Immature natural killer cell (primary cell): ENCODE results near the gene KIF2A. TPM values are rescaled to one million over a fixed set of nuclear protein-coding genes. Genes with fewer than 3 reads are reported as not detected.

Experiments used
- DNase-seq, 3 donors: peaks; one replicate each; pipeline ENCODE4 v3.0.0; 2022; ENCODE audit warnings: mixed read lengths in 1 of 3
- H3K27ac Mint-ChIP-seq, 6 donors: one replicate each; pipeline ENCODE4 v1.8.0; 2020; ENCODE audit warnings: mixed read lengths in 6 of 6, mild to moderate bottlenecking in 5 of 6, inconsistent platforms in 4 of 6, moderate library complexity in 3 of 6
- H3K27me3 Mint-ChIP-seq, 3 donors: one replicate each; pipeline ENCODE4 v1.8.0; 2020 to 2021; ENCODE audit warnings: low read depth in 3 of 3, mild to moderate bottlenecking in 3 of 3, mixed read lengths in 3 of 3, moderate library complexity in 3 of 3, inconsistent platforms in 1 of 3
- H3K36me3 Mint-ChIP-seq, 3 donors: one replicate each; pipeline ENCODE4 v1.8.0; 2020; ENCODE audit warnings: mixed read lengths in 3 of 3, inconsistent platforms in 2 of 3, mild to moderate bottlenecking in 2 of 3
- H3K4me1 Mint-ChIP-seq, 2 donors: one replicate each; pipeline ENCODE4 v1.8.0; 2020; ENCODE audit warnings: inconsistent platforms in 2 of 2, mild to moderate bottlenecking in 2 of 2, mixed read lengths in 2 of 2, moderate library complexity in 1 of 2
- H3K4me3 Mint-ChIP-seq, 5 donors: one replicate each; pipeline ENCODE4 v1.8.0; 2020; ENCODE audit warnings: mild to moderate bottlenecking in 5 of 5, mixed read lengths in 5 of 5, inconsistent platforms in 3 of 5, moderate library complexity in 3 of 5
- H3K9me3 Mint-ChIP-seq, 6 donors: one replicate each; pipeline ENCODE4 v1.8.0; 2020; ENCODE audit warnings: mild to moderate bottlenecking in 6 of 6, mixed read lengths in 6 of 6, inconsistent platforms in 4 of 6, moderate library complexity in 3 of 6
- polyA plus RNA-seq, 3 donors: library from polyadenylated mRNA; unstranded; fragments of 300-500 nt; fragmentation: Illumina TruSeq; gene quantifications; one replicate each; pipeline ENCODE4 v1.2.3, GENCODE V29; 2021

KIF2A gene
- polyA plus RNA-seq, 3 donors from 2014 or later: 72.0 to 135 (median 103) TPM

DNA sequence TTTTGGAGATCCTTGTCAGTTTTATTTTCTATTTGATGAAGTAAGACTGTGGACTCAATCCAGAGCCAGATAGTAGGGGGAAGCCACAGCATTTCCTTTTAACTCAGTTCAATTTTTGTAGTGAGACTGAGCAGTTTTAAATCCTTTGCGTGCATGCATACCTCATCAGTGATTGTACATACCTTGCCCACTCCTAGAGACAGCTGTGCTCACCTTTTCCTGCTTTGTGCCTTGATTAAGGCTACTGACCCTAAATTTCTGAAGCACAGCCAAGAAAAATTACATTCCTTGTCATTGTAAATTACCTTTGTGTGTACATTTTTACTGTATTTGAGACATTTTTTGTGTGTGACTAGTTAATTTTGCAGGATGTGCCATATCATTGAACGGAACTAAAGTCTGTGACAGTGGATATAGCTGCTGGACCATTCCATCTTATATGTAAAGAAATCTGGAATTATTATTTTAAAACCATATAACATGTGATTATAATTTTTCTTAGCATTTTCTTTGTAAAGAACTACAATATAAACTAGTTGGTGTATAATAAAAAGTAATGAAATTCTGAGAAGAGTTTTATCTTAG lies 79.9 kb downstream of the KIF2A start:
- H3K4me3 Mint-ChIP-seq: no peak overlapping the region

DNA sequence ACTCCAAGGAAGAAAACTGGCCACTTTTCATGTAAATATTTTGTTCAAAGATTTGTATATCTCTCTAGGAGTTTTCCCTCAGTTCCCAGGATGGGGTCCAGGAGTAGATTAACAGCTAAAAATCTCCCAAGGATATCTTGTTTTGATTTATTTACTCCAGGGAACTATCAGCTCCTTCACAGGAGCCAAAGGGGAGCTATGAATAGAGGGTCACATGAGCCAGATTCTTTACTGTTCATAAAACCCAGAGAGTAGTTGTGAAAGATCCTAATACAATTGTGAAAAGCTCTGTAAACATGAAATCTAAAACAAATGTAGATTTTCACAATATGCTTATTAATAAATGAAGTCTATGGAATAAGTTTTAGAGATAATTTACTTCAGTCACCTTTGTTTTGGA lies 80.8 kb downstream of the KIF2A start:
- Mint-ChIP-seq H3K27me3 (peaks cover 0 to 2% (median 0%) of the 10 kb centered on the region in 3 donors), H3K4me3 (no peak overlapping the region), H3K36me3 (peaks cover 3 to 27% (median 8%) of the 10 kb centered on the region in 3 donors), H3K9me3 (no peaks in the 10 kb centered on the region), H3K27ac (peak overlapping the region in 2 of 6 donors; percentile 16 to 47), H3K4me1 (no peaks in the 10 kb centered on the region)
- DNase-seq: no peak

More for the DNA sequence above, 79.9 kb downstream of the KIF2A start:
- Mint-ChIP-seq H3K9me3 (no peaks in the 10 kb centered on the region), H3K27me3 (peaks cover 0 to 2% (median 0%) of the 10 kb centered on the region in 3 donors), H3K4me1 (no peaks in the 10 kb centered on the region), H3K27ac (no peak overlapping the region), H3K36me3 (peaks cover 3 to 30% (median 12%) of the 10 kb centered on the region in 3 donors)
- no peak for DNase-seq

DNA sequence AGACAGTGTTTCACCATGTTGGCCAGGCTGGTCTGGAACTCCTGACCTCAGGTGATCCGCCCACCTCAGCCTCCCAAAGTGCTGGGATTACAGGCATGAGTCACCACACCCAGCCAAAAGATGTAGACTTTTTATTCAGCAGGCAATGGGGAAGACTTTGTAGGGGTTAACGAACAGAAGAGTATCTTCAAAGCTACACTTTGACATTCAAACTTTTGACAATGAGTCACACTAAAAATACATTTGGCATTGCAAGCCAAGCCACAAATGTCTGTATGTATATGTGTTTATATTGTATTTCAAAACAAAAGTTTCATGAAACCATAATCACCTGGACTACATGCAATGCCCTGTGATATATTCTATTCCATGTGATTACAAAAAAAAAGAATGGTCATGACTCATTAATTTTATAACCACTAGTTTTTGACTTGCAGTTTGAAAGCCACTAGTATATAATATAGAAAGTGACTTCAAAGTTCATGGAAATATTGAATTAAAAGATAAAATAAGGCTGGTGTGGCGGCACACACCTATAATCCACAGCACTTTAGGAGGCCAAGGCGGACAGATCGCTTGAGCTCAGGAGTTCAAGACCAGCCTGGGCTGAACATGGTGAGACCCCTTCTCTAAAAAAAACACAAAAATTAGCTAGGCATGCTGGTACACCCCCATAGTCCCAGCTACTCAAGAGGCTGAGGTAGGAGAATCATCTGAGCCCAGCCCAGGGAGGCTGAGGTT lies 89.4 kb downstream of the KIF2A start:
- DNase-seq: no peak
- Mint-ChIP-seq H3K9me3 (no peaks in the 10 kb centered on the region), H3K27me3 (peaks cover 0 to 5% (median 2%) of the 10 kb centered on the region in 3 donors), H3K4me1 (peaks cover 10 to 17% of the 10 kb centered on the region in 2 donors), H3K27ac (no peak overlapping the region), H3K4me3 (no peak overlapping the region), H3K36me3 (peaks cover 4 to 29% (median 13%) of the 10 kb centered on the region in 3 donors)

DNA sequence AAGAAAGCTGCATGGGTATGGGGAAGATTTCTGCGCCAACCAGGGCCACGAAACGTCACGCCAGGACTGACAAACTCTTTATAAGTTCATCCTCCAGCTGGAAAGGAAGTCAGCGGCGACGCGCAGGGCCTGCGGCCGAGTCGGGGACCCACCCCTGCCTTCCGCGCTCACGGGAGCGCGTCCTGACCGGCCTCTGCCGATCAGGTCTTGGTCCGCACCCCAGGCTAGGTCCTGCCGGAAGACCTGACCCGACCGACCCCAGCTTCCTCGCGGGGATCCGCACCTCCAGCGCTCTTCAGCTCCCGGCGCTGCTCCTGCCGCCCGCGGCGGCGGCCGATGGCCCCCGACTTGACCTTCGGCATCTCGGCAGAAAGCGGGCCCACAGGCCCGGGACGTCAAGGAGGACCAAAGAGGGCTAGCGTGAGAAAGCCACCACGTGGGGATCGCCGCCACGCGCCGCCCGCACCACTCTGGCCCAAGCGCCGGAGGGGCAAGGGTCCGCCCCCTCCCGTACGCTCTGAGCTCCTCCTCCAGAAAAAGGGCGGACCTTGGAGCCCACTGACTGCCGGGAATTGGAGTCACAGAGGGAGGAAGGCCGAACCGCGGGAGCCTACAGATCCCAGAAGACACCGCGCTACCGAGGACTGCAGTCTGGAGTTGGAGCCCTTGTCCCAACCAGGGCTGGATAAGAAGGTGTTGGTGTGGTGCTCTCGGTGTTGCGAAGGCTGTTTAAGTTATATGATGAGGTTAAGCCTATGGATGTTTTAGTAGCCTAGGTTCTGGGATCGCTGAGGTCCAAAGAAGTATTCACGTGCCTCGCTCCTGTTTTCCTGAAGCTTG lies 97.6 kb downstream of the KIF2A start, which contains the start of gene DIMT1:
Gene DIMT1, minus strand, starts transcription at position 495 of the 840 bp plus-strand sequence. Its CDS starts 133 bp downstream, at position 362.
- H3K36me3 Mint-ChIP-seq: peaks cover 0 to 4% (median 0%) of the 10 kb centered on the region in 3 donors

DNA sequence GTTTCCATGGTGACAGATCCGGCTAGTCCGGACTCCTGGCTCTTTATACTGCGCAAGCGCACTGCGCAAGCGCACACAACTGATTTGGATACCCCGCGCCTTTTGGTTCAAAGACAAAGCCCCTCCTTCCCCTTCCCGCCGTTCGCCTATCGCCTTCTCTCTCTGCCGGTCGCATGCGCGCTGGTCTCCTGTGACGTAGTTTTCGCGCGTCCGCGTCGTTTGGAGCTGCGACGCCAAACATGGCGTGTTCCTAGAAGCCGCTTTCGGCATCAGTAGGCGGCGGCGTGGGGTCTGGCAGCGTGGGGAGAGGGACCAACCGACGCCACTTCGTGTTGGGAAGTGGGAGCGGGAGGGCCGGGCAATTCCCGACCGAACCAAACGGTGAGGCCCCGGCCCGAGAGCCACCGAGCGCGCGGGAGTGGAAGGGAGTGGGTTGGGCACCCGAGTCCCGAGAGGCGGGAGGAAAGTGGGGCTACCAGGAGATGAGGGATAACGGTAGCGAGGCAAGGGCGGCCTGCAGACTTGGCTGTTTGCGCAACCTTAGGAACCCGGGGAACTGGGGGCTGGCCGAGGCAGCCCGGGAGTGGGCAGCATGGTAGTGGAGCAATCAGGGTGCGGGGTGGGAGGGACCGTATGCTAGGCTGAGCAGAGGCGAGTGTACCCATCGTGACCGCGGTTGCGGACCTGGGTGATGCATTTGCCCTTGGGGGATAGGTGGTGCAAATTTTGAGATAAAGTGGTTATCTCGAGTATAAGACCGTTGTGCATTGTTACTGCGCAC lies 106.7 kb downstream of the KIF2A start, which contains the start of gene IPO11:
Gene IPO11, plus strand, starts transcription at position 215 of the 781 bp plus-strand sequence. CDS start 24,517 bp downstream, outside the sequence.
- peaks cover 17 to 30% of the 10 kb centered on the region in 2 donors for H3K4me1 Mint-ChIP-seq
- H3K4me3 Mint-ChIP-seq: peak within 1 kb of the TSS; percentile 86 to 97 (median 90)
- peak within 1 kb of the TSS; percentile 90 to 98 (median 94) for H3K27ac Mint-ChIP-seq
- peak; percentile 97 to 98 (median 98) for DNase-seq
- H3K9me3 Mint-ChIP-seq: no peaks in the 10 kb centered on the region
- H3K36me3 Mint-ChIP-seq: no peaks in the 10 kb centered on the region
- H3K27me3 Mint-ChIP-seq: peaks cover 4 to 8% (median 7%) of the 10 kb centered on the region in 3 donors

More for the DNA sequence above, 97.6 kb downstream of the KIF2A start, which contains the start of gene DIMT1:
- Mint-ChIP-seq H3K4me3 (peak within 1 kb of the TSS; percentile 99 to 100 (median 100)), H3K27ac (peak within 1 kb of the TSS; percentile 91 to 98 (median 98)), H3K4me1 (peaks cover 27 to 31% of the 10 kb centered on the region in 2 donors), H3K9me3 (peaks cover 0 to 1% (median 0%) of the 10 kb centered on the region in 6 donors), H3K27me3 (peaks cover 2 to 7% (median 6%) of the 10 kb centered on the region in 3 donors)
- DNase-seq: peak; percentile 90 to 92 (median 91)

DNA sequence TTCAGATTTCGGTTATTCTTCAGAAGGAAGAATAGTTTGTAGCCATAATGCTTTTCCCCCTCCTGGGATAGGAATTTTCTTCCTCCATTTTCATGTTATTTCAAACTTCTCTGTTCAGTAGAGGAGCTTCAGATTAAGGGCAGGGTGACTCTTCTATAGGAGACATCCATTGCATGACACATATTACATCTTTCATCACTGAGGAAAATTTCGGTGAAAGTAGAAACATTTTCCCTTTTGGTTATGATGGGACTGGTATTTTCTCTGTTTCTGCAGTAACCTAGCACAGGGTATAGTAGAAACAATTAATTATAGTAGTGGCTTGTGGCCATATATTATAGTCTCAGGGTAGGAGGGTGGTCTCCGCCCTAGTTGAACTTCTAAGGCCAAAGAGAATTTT lies 107.7 kb downstream of the KIF2A start:
- no peaks in the 10 kb centered on the region for H3K36me3 Mint-ChIP-seq
- H3K4me1 Mint-ChIP-seq: peaks cover 17 to 30% of the 10 kb centered on the region in 2 donors
- H3K9me3 Mint-ChIP-seq: no peaks in the 10 kb centered on the region
- DNase-seq: no peak
- H3K27me3 Mint-ChIP-seq: peaks cover 4 to 8% (median 7%) of the 10 kb centered on the region in 3 donors
- H3K4me3 Mint-ChIP-seq: peak overlapping the region; percentile 86 to 97 (median 90)
- peak overlapping the region; percentile 64 to 98 (median 93) for H3K27ac Mint-ChIP-seq

DNA sequence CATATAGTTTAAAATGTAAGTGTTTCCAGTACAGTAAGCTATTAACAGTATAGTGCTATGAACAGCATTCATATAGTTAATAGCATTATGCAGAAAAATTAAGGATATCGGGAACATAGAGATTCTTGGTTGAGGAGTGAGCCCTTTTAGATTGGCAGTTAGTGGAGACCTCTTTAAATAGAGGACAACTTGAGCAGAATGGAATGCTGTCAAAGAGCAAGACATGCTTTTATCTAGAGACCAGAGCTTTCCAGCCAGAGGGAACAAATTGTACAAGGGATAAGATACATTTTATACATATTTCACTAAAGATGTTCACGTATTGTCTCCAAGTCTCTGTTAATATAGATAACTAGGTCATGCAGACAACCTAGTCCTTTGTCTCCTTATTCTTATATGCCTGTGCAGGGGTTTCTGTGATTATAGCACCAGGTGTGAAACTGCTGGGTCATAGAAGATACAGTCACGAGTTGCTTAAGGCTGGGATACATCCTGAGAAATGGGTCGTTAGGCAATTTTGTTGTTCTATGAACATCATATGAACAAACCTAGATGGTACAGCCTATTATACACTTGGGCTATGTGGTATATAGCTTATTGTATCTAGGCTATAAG lies 112.6 kb downstream of the KIF2A start:
- Mint-ChIP-seq H3K4me1 (peaks cover 5 to 34% of the 10 kb centered on the region in 2 donors), H3K27me3 (no peaks in the 10 kb centered on the region), H3K4me3 (no peak overlapping the region), H3K36me3 (no peaks in the 10 kb centered on the region), H3K9me3 (no peaks in the 10 kb centered on the region), H3K27ac (no peak overlapping the region)
- no peak for DNase-seq

DNA sequence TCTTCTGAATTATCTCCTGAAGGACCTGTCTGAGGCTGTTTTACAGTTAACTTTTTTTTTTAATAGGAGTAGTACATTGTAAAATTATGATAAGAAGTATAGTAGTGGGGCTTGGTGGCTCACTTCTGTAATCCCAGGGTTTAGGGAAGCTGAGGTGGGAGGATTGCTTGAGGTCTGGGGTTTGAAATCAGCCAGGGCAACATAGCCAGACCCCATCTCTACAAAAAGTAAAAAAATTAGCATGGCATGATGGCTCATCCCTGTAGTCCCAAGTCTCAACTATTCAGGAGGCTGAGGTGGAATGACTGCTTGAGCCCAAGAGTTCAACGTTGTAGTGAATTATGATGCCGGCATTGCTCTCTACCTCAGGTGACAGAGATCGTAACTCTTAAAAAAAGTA lies 113.6 kb downstream of the KIF2A start:
- Mint-ChIP-seq H3K4me3 (no peak overlapping the region), H3K9me3 (no peaks in the 10 kb centered on the region), H3K4me1 (peaks cover 2 to 25% of the 10 kb centered on the region in 2 donors), H3K27ac (no peak overlapping the region), H3K36me3 (no peaks in the 10 kb centered on the region), H3K27me3 (no peaks in the 10 kb centered on the region)
- DNase-seq: no peak

DNA sequence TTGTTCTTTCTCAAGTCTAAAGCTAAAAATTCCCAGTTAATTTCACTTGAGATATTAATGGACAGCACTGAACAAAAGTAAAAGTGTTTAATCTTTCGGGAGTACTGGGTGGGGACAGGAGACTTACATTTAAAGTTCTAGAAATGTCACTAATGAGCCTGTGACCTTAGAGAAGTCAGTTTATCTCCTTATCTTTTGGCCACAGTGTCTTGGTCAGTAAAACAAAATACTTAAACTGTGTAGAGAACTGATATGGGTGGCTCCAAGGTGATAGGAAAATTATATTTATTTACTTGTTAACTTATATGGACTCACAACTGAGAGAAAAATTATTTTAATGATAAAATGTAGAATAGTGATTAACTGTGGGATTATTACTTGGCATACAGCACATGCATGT lies 115.4 kb downstream of the KIF2A start:
- no peaks in the 10 kb centered on the region for H3K36me3 Mint-ChIP-seq
- H3K9me3 Mint-ChIP-seq: no peaks in the 10 kb centered on the region

DNA sequence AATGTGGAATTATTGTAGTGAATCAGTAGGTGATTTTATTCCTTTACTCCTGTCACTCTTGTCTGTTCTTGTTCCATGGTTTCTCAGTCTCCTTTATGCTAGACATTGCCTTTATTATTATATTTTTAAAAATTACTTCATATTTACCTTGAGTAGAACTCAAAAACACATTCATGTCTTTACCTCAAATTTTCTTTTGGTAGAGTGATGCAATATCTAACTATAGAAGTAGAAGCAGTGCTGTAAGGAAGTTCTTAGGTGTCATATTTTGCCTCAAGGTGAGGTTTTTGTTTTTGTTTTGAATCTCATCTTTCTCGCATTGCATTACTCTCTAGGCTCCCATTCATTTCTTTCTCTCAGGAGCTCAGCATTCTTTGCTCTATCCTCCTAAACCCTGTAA lies 118.8 kb downstream of the KIF2A start:
- no peaks in the 10 kb centered on the region for H3K27me3 Mint-ChIP-seq
- peaks cover 2 to 19% of the 10 kb centered on the region in 2 donors for H3K4me1 Mint-ChIP-seq
- H3K9me3 Mint-ChIP-seq: no peaks in the 10 kb centered on the region
- H3K27ac Mint-ChIP-seq: peak overlapping the region in 1 of 6 donors; percentile 40
- DNase-seq: no peak
- H3K36me3 Mint-ChIP-seq: no peaks in the 10 kb centered on the region
- H3K4me3 Mint-ChIP-seq: no peak overlapping the region

More for the DNA sequence above, 115.4 kb downstream of the KIF2A start:
- Mint-ChIP-seq H3K4me3 (no peak overlapping the region), H3K4me1 (peaks cover 2 to 19% of the 10 kb centered on the region in 2 donors), H3K27me3 (no peaks in the 10 kb centered on the region), H3K27ac (no peak overlapping the region)
- DNase-seq: no peak

DNA sequence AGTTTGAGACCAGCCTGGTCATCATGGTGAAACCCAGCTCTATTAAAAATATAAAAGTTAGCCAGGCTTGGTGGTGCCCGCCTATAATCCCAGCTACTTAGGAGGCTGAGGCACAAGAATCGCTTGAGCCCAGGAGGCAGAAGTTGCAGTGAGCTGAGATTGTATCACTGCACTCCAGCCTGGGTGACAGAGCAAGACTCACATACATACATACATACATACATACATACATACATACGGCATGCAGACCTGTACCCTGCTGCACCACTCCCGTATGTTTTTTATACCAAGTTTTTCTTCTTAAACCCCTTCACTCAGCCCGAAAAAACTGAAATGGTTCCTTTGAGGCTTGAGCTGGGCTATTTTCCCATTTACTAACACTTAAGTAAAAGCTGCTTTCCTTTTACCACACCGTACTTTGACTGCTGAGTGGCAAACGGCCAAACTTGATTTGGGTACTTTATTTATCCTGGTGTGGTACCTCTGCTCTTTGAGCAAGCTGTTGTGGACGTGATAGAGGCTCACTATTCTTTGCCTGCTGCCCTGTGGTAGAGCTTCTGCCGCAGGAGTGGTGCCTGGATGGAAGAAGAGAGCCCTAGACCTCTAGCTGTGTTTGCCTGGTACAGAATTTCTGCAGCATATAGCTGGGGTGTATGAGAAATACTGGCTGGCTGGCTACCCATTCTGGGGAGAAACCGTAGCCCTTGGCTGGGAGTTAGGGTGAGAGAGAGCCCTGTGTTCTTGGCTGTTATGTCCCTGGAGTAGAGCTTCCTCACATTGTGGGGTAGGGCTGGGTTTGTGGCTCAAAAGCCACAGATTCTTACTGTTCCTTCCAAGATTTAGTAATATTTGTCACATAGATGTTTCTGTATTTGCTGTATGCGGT lies 126.0 kb downstream of the KIF2A start:
- H3K4me1 Mint-ChIP-seq: peaks cover 0 to 15% of the 10 kb centered on the region in 2 donors
- DNase-seq: no peak
- no peak overlapping the region for H3K4me3 Mint-ChIP-seq
- no peaks in the 10 kb centered on the region for H3K9me3 Mint-ChIP-seq
- no peaks in the 10 kb centered on the region for H3K36me3 Mint-ChIP-seq
- H3K27me3 Mint-ChIP-seq: no peaks in the 10 kb centered on the region
- no peak overlapping the region for H3K27ac Mint-ChIP-seq

DNA sequence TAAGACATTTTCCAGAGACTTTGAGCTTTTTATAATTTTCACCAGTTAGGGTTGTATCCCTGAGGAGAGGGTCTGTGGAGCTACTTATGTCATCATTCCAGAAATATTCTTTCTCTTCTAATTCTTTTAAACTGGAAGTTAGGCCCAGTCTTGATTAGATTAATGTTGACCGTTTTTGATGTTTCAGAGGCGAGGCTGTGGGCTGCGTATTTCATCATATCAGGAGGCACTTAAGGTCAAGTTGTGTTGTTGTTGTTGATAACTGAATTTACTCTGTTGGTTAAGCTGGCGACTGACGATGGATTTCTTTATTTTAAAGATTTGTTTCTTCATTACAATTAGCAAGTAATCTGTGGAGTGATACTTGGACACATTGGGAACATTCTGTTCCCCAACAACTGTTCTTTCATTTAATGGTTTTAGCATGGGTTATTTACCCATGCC lies 126.6 kb downstream of the KIF2A start:
- peaks cover 0 to 15% of the 10 kb centered on the region in 2 donors for H3K4me1 Mint-ChIP-seq
- H3K4me3 Mint-ChIP-seq: no peak overlapping the region
- DNase-seq: no peak
- H3K27me3 Mint-ChIP-seq: no peaks in the 10 kb centered on the region
- H3K9me3 Mint-ChIP-seq: no peaks in the 10 kb centered on the region
- H3K27ac Mint-ChIP-seq: no peak overlapping the region
- H3K36me3 Mint-ChIP-seq: no peaks in the 10 kb centered on the region
